H1 (cell line): ENCODE results near the gene BCAS3. TPM values are rescaled to one million over a fixed set of nuclear protein-coding genes. Genes with fewer than 3 reads are reported as not detected.

Source experiments
- KDM4A ChIP-seq: IDR thresholded peaks from one replicate; pipeline ENCODE4 v1.7.1; 2012; ENCODE audit warnings: low read depth, mild to moderate bottlenecking, moderate library complexity, low read length, inconsistent platforms; ENCODE audit not compliant: severe bottlenecking
- RXRA ChIP-seq: IDR thresholded peaks from 2 replicates; pipeline ENCODE4 v1.6.1; 2011; ENCODE audit warnings: low read depth, mild to moderate bottlenecking, low read length, moderate library complexity; ENCODE audit not compliant: insufficient read depth
- polyA plus RNA-seq, 7 experiments: library from polyadenylated mRNA; depleted of rRNA in 3 of 7; stranded (reverse) in 5 of 7; unstranded in 2 of 7; fragments of >200 nt in 5 of 7; fragments of 200-250 nt in 2 of 7; gene quantifications; 1 replicate in 5 of 7; 2 replicates in 1 of 7; 4 replicates in 1 of 7; pipeline versions ENCODE4 v1.2.1 to v1.2.3, GENCODE V29; 2011 to 2013; ENCODE audit warnings: missing spikeins in 2 of 7, mixed read lengths in 2 of 7
- total RNA-seq: library from RNA; stranded (reverse); fragmentation: NEBNext Ultra II Directional; extraction: Animal tissue kit (Norgen Biotek cat#: 25700); gene quantifications from 2 replicates; pipeline ENCODE4 v1.2.1, GENCODE V29; 2021

BCAS3 gene
- total and polyA plus RNA-seq, 2 of the 8 experiments (the other 6 are each of a cell fraction or from before 2014, with no cell fraction given): 9.9 to 13.3 TPM

- TF ChIP-seq RXRA: no peak
- no peak for TF ChIP-seq KDM4A
These were observed 438.9 kb downstream of the BCAS3 start (continued) for GRCh38 chr17:61116577-61116976.
